C4-2B (cell line): ENCODE results near the gene ZNF613.
"Not testable (repeated sequence)": the region's sequence is repeated elsewhere in the genome, so short reads cannot be mapped to it uniquely, and the experiment has no call there.

Experiments
- H3K27ac ChIP-seq: fragments of 450-650 bp; 2 replicates; pipeline ENCODE4 v1.5.1; 2017
- ZFX ChIP-seq: fragments of 450-650 bp; IDR thresholded peaks from 2 replicates; pipeline ENCODE4 v1.6.1; 2017
- TF ChIP-seq, protein P1 (sequence below): fragments of 450-650 bp; conservative IDR thresholded peaks from 2 replicates; pipeline ENCODE4 v1.5.1; 2017; ENCODE audit warnings: mild to moderate bottlenecking

Gene ZNF613

DNA sequence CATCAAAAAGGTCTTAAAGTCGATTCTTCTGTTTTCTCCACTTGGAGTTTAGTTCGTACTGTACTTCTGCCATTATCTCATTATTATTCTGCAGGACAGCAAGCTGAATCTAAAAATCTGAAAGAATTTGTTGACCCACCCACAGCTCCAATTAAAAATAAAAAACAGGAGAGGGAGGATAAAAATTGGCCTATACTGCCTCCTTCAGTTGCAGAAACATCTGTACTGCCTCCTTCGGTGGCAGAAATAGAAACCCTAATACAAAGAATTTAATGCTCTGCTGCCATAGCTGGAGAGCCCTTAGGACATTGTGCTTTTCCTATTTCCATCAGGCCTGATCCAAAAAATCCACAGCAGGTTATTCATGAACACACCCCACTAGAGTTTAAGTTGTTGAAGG lies 49.6 kb downstream of the ZNF613 start:
- no peak for TF ChIP-seq ZFX
- TF ChIP-seq, protein P1, sequence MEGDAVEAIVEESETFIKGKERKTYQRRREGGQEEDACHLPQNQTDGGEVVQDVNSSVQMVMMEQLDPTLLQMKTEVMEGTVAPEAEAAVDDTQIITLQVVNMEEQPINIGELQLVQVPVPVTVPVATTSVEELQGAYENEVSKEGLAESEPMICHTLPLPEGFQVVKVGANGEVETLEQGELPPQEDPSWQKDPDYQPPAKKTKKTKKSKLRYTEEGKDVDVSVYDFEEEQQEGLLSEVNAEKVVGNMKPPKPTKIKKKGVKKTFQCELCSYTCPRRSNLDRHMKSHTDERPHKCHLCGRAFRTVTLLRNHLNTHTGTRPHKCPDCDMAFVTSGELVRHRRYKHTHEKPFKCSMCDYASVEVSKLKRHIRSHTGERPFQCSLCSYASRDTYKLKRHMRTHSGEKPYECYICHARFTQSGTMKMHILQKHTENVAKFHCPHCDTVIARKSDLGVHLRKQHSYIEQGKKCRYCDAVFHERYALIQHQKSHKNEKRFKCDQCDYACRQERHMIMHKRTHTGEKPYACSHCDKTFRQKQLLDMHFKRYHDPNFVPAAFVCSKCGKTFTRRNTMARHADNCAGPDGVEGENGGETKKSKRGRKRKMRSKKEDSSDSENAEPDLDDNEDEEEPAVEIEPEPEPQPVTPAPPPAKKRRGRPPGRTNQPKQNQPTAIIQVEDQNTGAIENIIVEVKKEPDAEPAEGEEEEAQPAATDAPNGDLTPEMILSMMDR, result no peak
- H3K27ac ChIP-seq, result no peak overlapping the region

GRCh38 chr19:51977346-51977745 lies 50.1 kb downstream of the ZNF613 start:
- TF ChIP-seq ZFX, result no peak
- TF ChIP-seq, protein P1, result no peak
- H3K27ac ChIP-seq, result no peak overlapping the region

- no peak overlapping the region for H3K27ac ChIP-seq
- TF ChIP-seq ZFX, result no peak
- TF ChIP-seq, protein P1, result no peak
Observed at GRCh38 chr19:51978882-51979281, 51.6 kb downstream of the ZNF613 start.

- H3K27ac ChIP-seq, result no peak overlapping the region
- TF ChIP-seq ZFX, result no peak
- TF ChIP-seq, protein P1, result no peak
Observed at GRCh38 chr19:51980116-51980736, 53.0 kb downstream of the ZNF613 start.

DNA sequence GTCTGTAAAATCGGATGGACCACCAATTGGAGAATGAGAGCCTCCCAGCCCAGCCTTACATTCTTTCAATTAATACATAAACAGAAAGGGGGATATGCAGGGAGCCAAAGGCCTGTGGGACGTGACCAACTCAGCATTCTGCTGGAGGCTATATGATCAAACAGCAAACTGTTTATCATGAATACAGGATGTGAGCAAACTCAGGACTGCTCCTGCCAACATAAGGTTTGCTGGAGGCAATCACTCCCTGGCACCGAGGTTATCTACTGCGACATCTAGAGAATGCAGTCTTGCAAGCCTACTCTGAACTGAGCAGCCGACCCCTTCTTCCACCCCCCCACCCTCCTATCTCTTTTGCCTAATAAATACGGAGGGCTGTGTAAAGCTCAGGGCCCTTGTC lies 53.7 kb downstream of the ZNF613 start:
- H3K27ac ChIP-seq, result not testable (repeated sequence)

GRCh38 chr19:51983361-51983760 lies 56.1 kb downstream of the ZNF613 start:
- no peak overlapping the region for H3K27ac ChIP-seq
- TF ChIP-seq ZFX, result no peak

GRCh38 chr19:51986309-51987291 lies 59.3 kb downstream of the ZNF613 start, which contains the start of gene ZNF350:
TSS of gene ZNF350 (minus strand) at chr19:51986840. CDS start at chr19:51974360, 12,480 bp downstream.
- H3K27ac ChIP-seq, result peak within 1 kb of the TSS; percentile 72
- TF ChIP-seq ZFX, result peak; percentile 35
- TF ChIP-seq, protein P1, result no peak

DNA sequence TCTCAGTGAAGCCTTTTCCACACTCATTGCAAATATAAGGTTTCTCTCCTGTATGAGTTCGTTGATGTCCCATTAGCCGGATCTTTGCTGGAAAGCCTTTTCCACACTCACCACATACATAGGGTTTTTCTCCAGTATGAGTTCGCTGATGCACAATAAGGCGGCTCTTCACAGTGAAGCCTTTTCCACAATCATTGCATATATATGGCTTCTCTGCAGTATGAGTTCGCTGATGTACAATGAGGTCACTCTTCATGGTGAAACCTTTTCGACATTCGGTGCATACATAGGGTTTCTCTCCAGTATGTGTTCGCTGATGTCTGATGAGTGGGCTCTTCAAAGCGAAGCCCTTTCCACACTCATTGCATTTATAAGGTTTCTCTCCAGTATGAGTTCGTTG lies 66.2 kb downstream of the ZNF613 start:
- H3K27ac ChIP-seq, result no peak overlapping the region
- TF ChIP-seq, protein P1, result no peak
- TF ChIP-seq ZFX, result no peak
